Endothelial cell of umbilical vein (primary cell): ENCODE data around the gene GADD45GIP1. TPM values are rescaled to one million over a fixed set of nuclear protein-coding genes. Genes with fewer than 3 reads are reported as not detected.

Source experiments
- BruUV-seq: library from RNA; stranded (reverse); fragments of 400-500 nt; replicated peaks from 2 replicates; lab custom pipeline; 2021; lab: Mats Ljungman, UMichigan
- CTCF ChIA-PET: fragments of 300-600, 350-600 bp; sonication (Branson Sonifier 250); formaldehyde crosslinking; loops from one replicate; lab custom pipeline; 2021; ENCODE audit warnings: antibody characterized with exemption, inconsistent platforms; lab: Charles Lee
- POLR2A ChIA-PET: fragments of 300-600, 350-600 bp; sonication (Branson Sonifier 250); formaldehyde crosslinking; loops from one replicate; lab custom pipeline; 2021; ENCODE audit warnings: antibody characterized with exemption, inconsistent platforms; lab: Charles Lee
- DNase-seq: peaks from one replicate; pipeline ENCODE4 v3.0.0-alpha.2; 2011; ENCODE audit warnings: low read depth, low spot score
- FAIRE-seq: peaks from 2 replicates; lab custom pipeline; 2011; peaks lifted over from hg19 to GRCh38; lab: Jason Lieb, UNC
- H2AFZ ChIP-seq: 2 replicates; pipeline ENCODE4 v1.6.0; 2012; ENCODE audit warnings: low read depth, low read length, control low read depth, inconsistent platforms
- H3K27ac ChIP-seq: 2 replicates; pipeline ENCODE4 v1.5.1; 2011; ENCODE audit warnings: low read depth, mild to moderate bottlenecking, control low read depth, low read length, moderate library complexity; ENCODE audit not compliant: insufficient read depth
- H3K27me3 ChIP-seq, 2 experiments: 2 replicates each; pipeline versions ENCODE4 v1.6.0 to v1.6.1; 2011; ENCODE audit warnings: low read length in 2 of 2, mixed read lengths in 1 of 2; ENCODE audit not compliant: control insufficient read depth in 2 of 2, insufficient read depth in 2 of 2
- H3K36me3 ChIP-seq, 2 experiments: 2 replicates in 1 of 2; 3 replicates in 1 of 2; pipeline ENCODE4 v1.5.1; 2011; ENCODE audit warnings: low read length in 2 of 2, mild to moderate bottlenecking in 1 of 2, moderate library complexity in 1 of 2; ENCODE audit not compliant: control insufficient read depth in 2 of 2, insufficient read depth in 2 of 2; ENCODE audit errors: extremely low read depth in 1 of 2
- H3K4me1 ChIP-seq: 3 replicates; pipeline ENCODE4 v1.5.1; 2011; ENCODE audit warnings: mild to moderate bottlenecking, low read length; ENCODE audit not compliant: control insufficient read depth, insufficient read depth; ENCODE audit errors: extremely low read depth
- H3K4me2 ChIP-seq: 2 replicates; pipeline ENCODE4 v1.6.1; 2011; ENCODE audit warnings: low read length, control low read depth, mixed read lengths; ENCODE audit not compliant: insufficient read depth
- H3K4me3 ChIP-seq, 3 experiments: fragments of 200-600 bp in 1 of 3; sonication (generic), shearing (Covaris generic) in 1 of 3; replicated peaks in 1 of 3; 2 replicates each; pipeline ENCODE4 v1.5.1; 2011 to 2016; ENCODE audit warnings: control low read depth in 3 of 3, low read length in 3 of 3, mild to moderate bottlenecking in 2 of 3, inconsistent platforms in 1 of 3, low read depth in 1 of 3, moderate library complexity in 1 of 3; ENCODE audit not compliant: insufficient read depth in 1 of 3
- H3K79me2 ChIP-seq: 2 replicates; pipeline ENCODE4 v1.6.0; 2012; ENCODE audit warnings: low read length, inconsistent platforms; ENCODE audit not compliant: control insufficient read depth, insufficient read depth
- H3K9ac ChIP-seq: replicated peaks from 2 replicates; pipeline ENCODE3; 2011; ENCODE audit warnings: low read length, control low read depth; ENCODE audit not compliant: insufficient read depth; ENCODE audit errors: extremely low read depth
- H3K9me1 ChIP-seq: replicated peaks from 3 replicates; pipeline ENCODE4 v1.6.0; 2011; ENCODE audit warnings: mild to moderate bottlenecking, low read length; ENCODE audit not compliant: control insufficient read depth, insufficient read depth; ENCODE audit errors: extremely low read depth
- H3K9me3 ChIP-seq: replicated peaks from 2 replicates; pipeline ENCODE4 v1.5.1; 2012; ENCODE audit warnings: low read length, inconsistent platforms; ENCODE audit not compliant: control insufficient read depth, insufficient read depth
- H4K20me1 ChIP-seq: replicated peaks from 2 replicates; pipeline ENCODE3; 2011; ENCODE audit warnings: mild to moderate bottlenecking, low read length; ENCODE audit not compliant: control insufficient read depth, insufficient read depth; ENCODE audit errors: extremely low read depth
- CTCF ChIP-seq, 2 donors: IDR thresholded peaks; 1 replicate in 1 of 2; 2 replicates in 1 of 2; pipeline ENCODE4 v1.5.1; 2011; ENCODE audit warnings: low read length in 2 of 2, mild to moderate bottlenecking in 2 of 2, moderate library complexity in 2 of 2, control low read depth in 1 of 2, inconsistent platforms in 1 of 2, low read depth in 1 of 2; ENCODE audit not compliant: insufficient read depth in 1 of 2; ENCODE audit errors: extremely low read depth in 1 of 2
- EZH2 ChIP-seq: IDR thresholded peaks from 2 replicates; pipeline ENCODE4 v1.6.1; 2012; ENCODE audit warnings: borderline replicate concordance, low read depth, mild to moderate bottlenecking, moderate library complexity, low read length, inconsistent platforms; ENCODE audit not compliant: severe bottlenecking
- FOS ChIP-seq: IDR thresholded peaks from 2 replicates; pipeline ENCODE4 v1.6.1; 2011; ENCODE audit warnings: mild to moderate bottlenecking, low read length, moderate library complexity, borderline replicate concordance; ENCODE audit not compliant: insufficient read depth
- GATA2 ChIP-seq: IDR thresholded peaks from 2 replicates; pipeline ENCODE4 v1.7.0; 2011; ENCODE audit warnings: low read depth, mild to moderate bottlenecking, moderate library complexity, mixed read lengths, low read length; ENCODE audit not compliant: insufficient read length, insufficient read depth
- JUN ChIP-seq: IDR thresholded peaks from 2 replicates; pipeline ENCODE4 v1.6.1; 2011; ENCODE audit warnings: borderline replicate concordance, low read depth; ENCODE audit not compliant: insufficient read length, insufficient read depth
- MAX ChIP-seq: IDR thresholded peaks from 2 replicates; pipeline ENCODE4 v1.6.1; 2011; ENCODE audit not compliant: insufficient read depth, insufficient read length
- MYC ChIP-seq: IDR thresholded peaks from one replicate; pipeline ENCODE4 v1.6.1; 2011; ENCODE audit warnings: mild to moderate bottlenecking, low read depth, low read length
- POLR2A ChIP-seq: IDR thresholded peaks from 2 replicates; pipeline ENCODE4 v1.6.1; 2012; ENCODE audit warnings: low read depth, mild to moderate bottlenecking, control low read depth, low read length
- POLR2AphosphoS5 ChIP-seq: IDR thresholded peaks from 2 replicates; pipeline ENCODE4 v1.6.1; 2012; ENCODE audit warnings: low read depth, mild to moderate bottlenecking, control low read depth, low read length, moderate library complexity; ENCODE audit not compliant: insufficient read depth
- dilution Hi-C: fragments of 300-500 bp; cut with MboI; formaldehyde crosslinking; loops from one replicate; pipeline ENCODE4 v1.15.0; 2019; ENCODE audit warnings: low sequenced_read_pairs; ENCODE audit not compliant: extremely low pct_ligation_motif_present
- intact Hi-C: fragments of 100-400 bp; cut with micrococcal nuclease; formaldehyde crosslinking; loops from one replicate; pipeline ENCODE4 v1.10.0; 2022
- polyA plus RNA-seq, 4 experiments: library from polyadenylated mRNA; depleted of rRNA in 3 of 4; stranded (reverse) in 3 of 4; unstranded in 1 of 4; fragments of >200 nt; gene quantifications; 2 replicates each; pipeline versions ENCODE4 v1.2.1 to v1.2.3, GENCODE V29; 2011 to 2012; ENCODE audit warnings: missing spikeins in 1 of 4
- total RNA-seq: library from RNA; stranded (reverse); gene quantifications from 2 replicates; pipeline ENCODE4 v1.2.3, GENCODE V29; 2021

The GADD45GIP1 gene
- total and polyA plus RNA-seq, 2 donors (not counting 3 experiments of a cell fraction or from before 2014, with no cell fraction given) = 32.8 to 38.3 TPM

GRCh38 chr19:13003081-13003480 lies 46.1 kb upstream of the GADD45GIP1 start:
- TF ChIP-seq CTCF (IDR thresholded peaks at IDR 0.05; ENCODE audit: extremely low read depth in 1 of 2, insufficient read depth in 1 of 2, low read depth in 1 of 2, low read length in 2 of 2) (no peak), FOS (no peak), GATA2 (no peak), MYC (no peak), POLR2AphosphoS5 (no peak), EZH2 (no peak), MAX (no peak), JUN (no peak), POLR2A (no peak)
- H3K9me1 ChIP-seq = no peaks in the 10 kb centered on the region
- no peaks in the 10 kb centered on the region for H3K27me3 ChIP-seq
- intact Hi-C loops = no loop called here
- H3K4me2 ChIP-seq = no peak overlapping the region
- no peaks in the 10 kb centered on the region for H4K20me1 ChIP-seq
- H3K9me3 ChIP-seq = no peaks in the 10 kb centered on the region
- DNase-seq (no peak), FAIRE-seq (no peak)
- no peak overlapping the region for H2AFZ ChIP-seq
- ChIA-PET CTCF (interaction anchor here (1.2 to 3.7 kb wide), 3 partner anchors 31 to 57 kb away, joined by 3 to 16 read pairs (median 6); no protein-coding TSS in a partner anchor), POLR2A (no interaction called here)
- no TSS peak for BruUV-seq
- no peak overlapping the region for H3K27ac ChIP-seq
- H3K4me3 ChIP-seq = no peak overlapping the region
- H3K36me3 ChIP-seq = peaks cover 0 to 3% of the 10 kb centered on the region in 2 experiments
- no peaks in the 10 kb centered on the region for H3K4me1 ChIP-seq
- H3K9ac ChIP-seq = no peak overlapping the region
- dilution Hi-C loops = no loop called here
- no peaks in the 10 kb centered on the region for H3K79me2 ChIP-seq
